ENCODE data around the gene CFD.

GRCh38 chr19:853014-853585 is 6.4 kb upstream of the CFD start:
- TF ChIP-seq ZNF549 (tag by site-specific recombination; IDR thresholded peaks at IDR 0.05) = no peak
- no peak for TF ChIP-seq CTCF (tag by site-specific recombination; IDR thresholded peaks at IDR 0.05)
- TF ChIP-seq ZNF558 (tag by site-specific recombination; IDR thresholded peaks at IDR 0.05) = no peak
- no peak for TF ChIP-seq ZNF394 (tag by site-specific recombination; IDR thresholded peaks at IDR 0.05; ENCODE audit: borderline replicate concordance)
- no peak for TF ChIP-seq ZNF16 (tag by site-specific recombination; IDR thresholded peaks at IDR 0.05; ENCODE audit: low read depth)
- TF ChIP-seq ZNF433 (tag by site-specific recombination; IDR thresholded peaks at IDR 0.05; ENCODE audit: low read depth) = no peak
- no peak for TF ChIP-seq YY1 (tag by site-specific recombination; IDR thresholded peaks at IDR 0.05)
- TF ChIP-seq ZBTB48 (tag by site-specific recombination; IDR thresholded peaks at IDR 0.05) = no peak
- no peak for TF ChIP-seq ZNF114 (tag by site-specific recombination; IDR thresholded peaks at IDR 0.05)
- TF ChIP-seq, protein P1, sequence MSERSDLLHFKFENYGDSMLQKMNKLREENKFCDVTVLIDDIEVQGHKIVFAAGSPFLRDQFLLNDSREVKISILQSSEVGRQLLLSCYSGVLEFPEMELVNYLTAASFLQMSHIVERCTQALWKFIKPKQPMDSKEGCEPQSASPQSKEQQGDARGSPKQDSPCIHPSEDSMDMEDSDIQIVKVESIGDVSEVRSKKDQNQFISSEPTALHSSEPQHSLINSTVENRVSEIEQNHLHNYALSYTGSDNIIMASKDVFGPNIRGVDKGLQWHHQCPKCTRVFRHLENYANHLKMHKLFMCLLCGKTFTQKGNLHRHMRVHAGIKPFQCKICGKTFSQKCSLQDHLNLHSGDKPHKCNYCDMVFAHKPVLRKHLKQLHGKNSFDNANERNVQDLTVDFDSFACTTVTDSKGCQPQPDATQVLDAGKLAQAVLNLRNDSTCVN (tag by site-specific recombination; optimal IDR thresholded peaks at IDR 0.05) = no peak
- TF ChIP-seq ZNF747 (tag by site-specific recombination; IDR thresholded peaks at IDR 0.05) = no peak
- no peak for TF ChIP-seq ZNF561 (tag by site-specific recombination; IDR thresholded peaks at IDR 0.05; ENCODE audit: borderline replicate concordance)
